Measurements from ENCODE around the gene TIMM8A. TPM values are rescaled to one million over a fixed set of nuclear protein-coding genes. Genes with fewer than 3 reads are reported as not detected.
A peak's percentile ranks its signal among the peaks of the same experiment; 100 is the strongest.

The TIMM8A gene
- total and polyA plus RNA-seq, 2 experiments from 2014 or later = 23.5 to 41.7 TPM

- no peak overlapping the region for H3K27ac Mint-ChIP-seq
- Histone ChIP-seq H3K4me3 (no peak overlapping the region), H3K36me3 (ENCODE audit: insufficient read depth) (no peaks in the 10 kb centered on the region), H4K20me1 (replicated peaks; ENCODE audit: insufficient read depth) (no peaks in the 10 kb centered on the region), H3K4me1 (ENCODE audit: insufficient read depth) (no peaks in the 10 kb centered on the region), H3K4me2 (no peak overlapping the region), H3K9me2 (ENCODE audit: insufficient read depth) (no peaks in the 10 kb centered on the region), H2AFZ (no peak overlapping the region), H3K27me3 (ENCODE audit: insufficient read depth) (no peaks in the 10 kb centered on the region), H3F3A (replicated peaks; ENCODE audit: low read depth) (no peaks in the 10 kb centered on the region), H3K79me2 (replicated peaks; ENCODE audit: insufficient read depth) (no peaks in the 10 kb centered on the region), H3K27ac (ENCODE audit: low read depth) (no peak overlapping the region)
- TF ChIP-seq POLR2AphosphoS5 (IDR thresholded peaks at IDR 0.05; ENCODE audit: low read depth) = no peak
- TF ChIP-seq JUNB (IDR thresholded peaks at IDR 0.05; ENCODE audit: unreplicated experiment) = no peak
- TF ChIP-seq EZH2phosphoT487 (IDR thresholded peaks at IDR 0.05; ENCODE audit: unreplicated experiment) = no peak
- TF ChIP-seq CREB1 (CRISPR knock-in tag; IDR thresholded peaks at IDR 0.05; ENCODE audit: low read depth) = no peak
- no peak for TF ChIP-seq ZNF331 (CRISPR knock-in tag; IDR thresholded peaks at IDR 0.05; ENCODE audit: low read depth)
- TF ChIP-seq EZH2 (IDR thresholded peaks at IDR 0.05; ENCODE audit: low read depth, unreplicated experiment) = no peak
- TF ChIP-seq NANOG (IDR thresholded peaks at IDR 0.05; ENCODE audit: borderline replicate concordance) = no peak
- no peak for TF ChIP-seq ETS1 (IDR thresholded peaks at IDR 0.05)
- H3K4me3 Mint-ChIP-seq = no peak overlapping the region
- DNase-seq (ENCODE audit: low spot score) = no peak
- H3K27me3 Mint-ChIP-seq (ENCODE audit: insufficient read depth, low read depth, poor library complexity) = no peaks in the 10 kb centered on the region
- peaks cover 2% of the 10 kb centered on the region; the same call in 1 of the 3 replicates for H3K4me1 Mint-ChIP-seq
- H3K9me3 Mint-ChIP-seq = no peaks in the 10 kb centered on the region
- ATAC-seq = no peak
- H3K36me3 Mint-ChIP-seq (ENCODE audit: low read depth) = no peaks in the 10 kb centered on the region
These were observed 11.4 kb upstream of the TIMM8A start for GRCh38 chrX:101359966-101360365.

- no peaks in the 10 kb centered on the region for H3K79me2 ChIP-seq (replicated peaks; ENCODE audit: insufficient read depth)
- H3F3A ChIP-seq (replicated peaks; ENCODE audit: low read depth) = no peaks in the 10 kb centered on the region
- Mint-ChIP-seq H3K4me1 (peaks cover 2% of the 10 kb centered on the region; the same call in 1 of the 3 replicates), H3K36me3 (ENCODE audit: low read depth) (no peaks in the 10 kb centered on the region), H3K27ac (no peak overlapping the region), H3K4me3 (no peak overlapping the region), H3K27me3 (ENCODE audit: insufficient read depth, low read depth, poor library complexity) (no peaks in the 10 kb centered on the region), H3K9me3 (no peaks in the 10 kb centered on the region)
- peak; percentile 49 for DNase-seq (ENCODE audit: low spot score)
- no peaks in the 10 kb centered on the region for H3K4me1 ChIP-seq (ENCODE audit: insufficient read depth)
- H2AFZ ChIP-seq = 0 out of 2 replicates have a peak overlapping the region, but pooled peaks have one; percentile 23
- no peak overlapping the region for H3K4me3 ChIP-seq
- peak in 1 of 2 experiments; percentile 32; a peak in 3 of 4 replicates for TF ChIP-seq CTCF (conservative IDR thresholded peaks at IDR 0.05; ENCODE audit: low read depth in 2 of 2)
- no peak for TF ChIP-seq ZNF114 (CRISPR knock-in tag; IDR thresholded peaks at IDR 0.05)
- H4K20me1 ChIP-seq (replicated peaks; ENCODE audit: insufficient read depth) = no peaks in the 10 kb centered on the region
- no peak overlapping the region for H3K4me2 ChIP-seq
- peak; percentile 81 for ATAC-seq
- H3K36me3 ChIP-seq (ENCODE audit: insufficient read depth) = no peaks in the 10 kb centered on the region
- no peaks in the 10 kb centered on the region for H3K27me3 ChIP-seq (ENCODE audit: insufficient read depth)
- no peaks in the 10 kb centered on the region for H3K9me2 ChIP-seq (ENCODE audit: insufficient read depth)
- no peak overlapping the region for H3K27ac ChIP-seq (ENCODE audit: low read depth)
These were observed 8.7 kb upstream of the TIMM8A start for GRCh38 chrX:101357166-101357795.

Data from GM23338 (cell line).